Occipital lobe (tissue), 2 donors: ENCODE data around the gene MACROD1. TPM values are rescaled to one million over a fixed set of nuclear protein-coding genes. Genes with fewer than 3 reads are reported as not detected.

Experiments
- DNase-seq: peaks from one replicate; lab custom pipeline; 2025; lab: John Stamatoyannopoulos, UW
- total RNA-seq: library from RNA; depleted of rRNA; stranded (reverse); fragments of >200 nt; gene quantifications from one replicate; pipeline ENCODE4 v1.2.3, GENCODE V29; 2014

Gene MACROD1
- total RNA-seq, 1 donor from 2014 or later: 16.2 TPM

DNA sequence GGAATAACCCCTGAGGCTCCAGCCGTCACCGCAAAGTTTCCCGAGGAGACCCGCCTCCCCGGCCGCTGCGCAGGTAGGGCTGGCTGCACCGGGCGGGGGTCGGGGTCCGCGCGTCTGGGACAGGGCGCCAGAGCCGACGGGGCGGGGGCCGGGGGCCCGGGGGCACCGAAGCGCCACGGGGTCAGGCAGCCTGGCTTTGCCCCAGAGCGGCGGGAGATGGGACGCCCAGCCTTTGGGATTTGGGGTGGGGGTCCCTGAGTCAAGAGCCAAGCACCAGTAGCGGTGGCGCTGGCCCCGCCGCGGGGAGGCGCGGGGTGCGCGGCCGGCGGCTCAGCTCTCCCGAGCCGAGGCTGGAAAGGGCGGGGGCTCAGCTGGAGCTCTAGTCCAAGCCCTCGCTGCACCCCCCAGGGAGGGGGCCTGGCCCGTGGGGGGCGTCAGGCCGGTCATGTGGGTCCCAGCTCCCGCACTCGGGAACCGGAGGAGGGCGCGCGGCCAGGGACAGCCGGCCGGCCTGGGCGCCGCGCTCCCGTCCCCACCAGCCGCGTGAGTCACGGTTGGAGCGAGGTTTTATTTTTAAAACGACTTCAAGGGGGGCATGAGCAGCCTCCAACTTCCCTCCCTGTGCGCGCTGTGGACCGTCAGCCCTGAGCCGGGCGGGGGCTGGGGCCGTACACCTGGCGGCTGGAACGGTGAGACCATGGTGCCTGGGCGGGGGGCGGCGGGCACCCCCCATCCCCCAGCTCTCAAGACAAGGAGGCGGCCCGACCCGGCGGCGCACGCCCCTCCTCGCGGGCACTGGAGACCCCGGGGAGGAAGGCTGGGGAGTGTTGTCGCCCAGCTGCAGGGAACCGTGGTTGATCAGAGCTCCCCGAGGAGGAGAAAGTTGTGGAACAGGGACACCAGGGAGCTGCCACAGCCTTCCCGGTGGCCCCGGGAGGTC is 129.6 kb downstream of the MACROD1 start:
- DNase-seq: peak; percentile 39

DNA sequence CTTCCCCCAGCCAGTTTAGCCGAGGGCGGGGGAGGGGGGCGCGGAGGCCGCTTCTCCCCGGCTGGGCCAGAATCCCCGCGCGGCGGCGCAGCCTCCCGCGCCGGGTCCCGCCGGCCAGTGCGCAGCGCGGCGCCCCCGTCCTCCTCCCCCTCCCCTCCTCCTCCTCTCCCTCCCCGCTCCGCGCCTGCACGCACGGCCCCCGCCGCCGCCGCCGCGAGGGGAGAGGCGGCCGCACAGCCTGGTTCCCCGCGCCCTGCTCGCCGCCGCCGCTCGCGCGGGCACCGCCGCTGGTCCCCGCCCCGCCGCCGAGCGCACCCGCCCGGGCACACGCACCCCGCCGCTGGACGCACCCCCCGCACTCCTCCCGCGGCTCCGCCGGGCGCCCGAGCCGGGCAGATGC is 130.3 kb downstream of the MACROD1 start, which contains the start of gene FLRT1:
Gene FLRT1, plus strand, starts transcription at position 356 of the 400 bp plus-strand sequence. CDS start 80,337 bp downstream, outside the sequence.
- no peak for DNase-seq

DNA sequence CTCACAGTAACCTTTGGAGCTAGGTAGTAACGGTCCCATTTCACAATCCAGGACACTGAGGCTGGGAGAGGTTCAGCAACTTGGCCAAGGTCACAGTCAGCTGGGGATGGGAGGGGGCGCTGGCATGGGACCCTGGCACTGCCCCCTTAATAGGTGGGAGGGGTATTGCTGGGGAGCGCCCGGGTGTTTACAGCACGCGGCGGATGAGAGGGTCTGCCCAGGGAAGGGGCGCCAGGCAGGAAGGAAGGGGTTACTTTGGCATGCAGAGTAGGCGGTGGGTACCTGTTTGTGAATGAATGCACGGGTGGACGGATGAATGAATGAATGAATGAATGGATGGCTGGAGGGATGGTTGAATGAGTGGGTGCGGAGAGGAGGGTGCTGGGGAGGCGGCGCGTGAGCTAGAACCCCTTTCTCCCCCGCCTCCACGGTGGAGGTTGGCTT is 130.8 kb downstream of the MACROD1 start:
- DNase-seq: no peak

DNA sequence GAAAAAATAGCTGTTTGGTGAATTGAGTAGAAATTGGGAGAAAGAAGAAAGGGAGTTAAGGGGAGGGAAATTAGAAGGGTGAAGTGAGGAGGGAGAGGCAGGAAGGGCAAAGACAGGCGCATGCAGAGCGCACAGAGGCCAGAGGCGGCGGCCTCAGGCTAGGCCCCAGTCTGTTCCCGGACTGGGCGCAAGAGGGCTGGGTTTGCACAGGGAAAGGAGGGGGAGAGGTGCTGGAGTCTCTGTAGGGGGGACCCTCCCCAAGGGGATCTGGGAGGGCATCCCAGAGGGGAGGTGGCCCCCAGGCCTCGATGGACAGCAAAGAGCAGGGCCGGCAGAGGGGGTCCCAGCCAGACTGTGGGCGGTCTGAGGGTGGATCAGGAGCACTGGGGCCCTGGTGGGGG is 131.5 kb downstream of the MACROD1 start:
- DNase-seq: no peak

DNA sequence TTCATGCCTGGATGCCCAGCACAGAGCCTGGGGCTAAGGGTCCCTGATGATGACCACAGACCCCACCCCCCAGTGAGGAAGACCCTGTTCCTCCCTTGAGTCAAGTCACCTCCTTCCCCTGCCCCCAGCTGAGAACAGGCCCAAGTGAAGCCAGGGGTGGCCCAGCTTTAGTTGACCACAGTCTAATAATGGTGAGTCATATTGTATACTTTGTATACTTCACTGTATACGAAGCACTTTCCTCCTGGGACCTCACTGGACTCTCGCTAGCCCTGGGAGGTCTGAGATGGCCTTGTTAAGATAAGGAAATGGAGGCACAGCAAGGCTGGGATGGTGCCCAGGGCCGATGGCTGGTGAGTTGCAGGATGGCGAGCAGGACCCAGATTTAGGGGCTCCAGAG is 133.9 kb downstream of the MACROD1 start:
- DNase-seq: no peak

DNA sequence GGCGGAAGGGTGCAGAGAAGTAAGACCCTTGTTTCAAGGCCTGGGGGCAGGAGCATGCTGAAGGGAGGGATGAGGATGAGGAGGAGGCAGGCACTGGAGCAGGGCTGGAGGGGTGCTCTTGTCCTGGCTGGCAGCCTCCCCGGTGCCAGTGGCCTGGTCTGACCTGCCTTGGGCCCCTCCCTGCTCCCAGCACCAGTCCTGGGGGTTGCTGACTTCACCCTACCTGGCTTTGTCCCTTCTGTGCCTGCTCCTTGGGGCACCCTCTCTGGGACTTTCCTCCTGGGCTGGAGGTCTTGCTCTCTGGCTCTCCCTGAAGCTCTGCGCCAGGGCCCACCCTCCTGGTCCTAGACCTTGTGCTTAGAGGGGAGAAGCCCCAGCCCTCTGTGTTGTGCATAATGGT is 134.9 kb downstream of the MACROD1 start:
- DNase-seq: no peak

DNA sequence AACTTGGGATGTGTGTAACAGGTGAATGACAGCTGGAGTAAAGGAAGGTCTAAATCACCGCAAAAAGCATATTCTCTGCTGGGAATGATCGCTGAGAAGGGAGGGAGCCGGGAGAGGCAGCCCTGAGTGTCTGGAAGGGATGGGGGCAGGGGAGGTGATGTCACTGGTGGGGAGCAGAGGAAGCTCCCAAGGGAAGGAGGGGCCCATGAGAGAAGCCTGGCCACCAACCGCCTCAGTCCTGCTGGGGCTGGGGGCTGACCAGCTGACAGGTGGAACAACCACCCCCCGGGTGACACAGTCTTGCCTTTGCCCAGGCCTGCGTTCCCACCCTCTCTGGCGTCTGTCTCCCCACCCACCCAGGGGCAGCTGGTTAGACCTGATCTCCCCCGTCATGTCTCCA is 136.1 kb downstream of the MACROD1 start:
- no peak for DNase-seq

DNA sequence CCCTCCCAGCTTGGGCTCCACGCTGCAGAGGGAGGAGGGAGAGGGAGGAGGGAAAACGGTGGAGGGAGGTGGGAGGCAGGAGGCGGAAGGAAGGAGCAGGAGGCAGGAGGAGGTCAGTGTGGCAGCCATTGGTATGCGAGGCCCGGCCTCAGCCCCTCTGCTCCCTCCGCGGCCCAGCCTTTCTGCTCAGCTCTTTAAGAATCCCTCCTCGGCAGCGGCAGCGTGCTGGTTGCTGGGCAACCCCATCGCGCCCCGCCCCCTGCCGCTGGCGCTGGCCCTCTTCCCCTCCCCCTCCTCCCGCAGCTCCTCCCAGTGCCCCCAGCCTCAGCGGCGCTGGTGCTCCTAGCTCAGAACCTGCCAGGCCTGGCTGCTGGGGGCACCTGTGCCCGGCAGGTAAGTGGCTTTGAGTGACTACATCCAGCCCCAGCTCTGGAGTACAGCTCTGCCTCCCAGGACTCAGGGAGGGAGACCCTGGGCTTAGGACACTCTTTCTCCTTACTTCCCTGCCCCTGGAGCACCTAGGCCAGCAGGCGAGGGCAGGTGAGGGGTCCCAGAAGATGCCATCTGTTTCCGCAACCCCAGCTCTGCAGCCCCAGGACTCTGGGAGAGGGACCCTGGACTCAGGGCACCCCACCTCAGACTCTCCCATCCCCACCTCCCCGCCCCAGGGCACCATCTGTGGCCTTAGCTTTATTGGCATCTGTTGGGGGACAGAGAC is 137.4 kb downstream of the MACROD1 start:
- DNase-seq: no peak

DNA sequence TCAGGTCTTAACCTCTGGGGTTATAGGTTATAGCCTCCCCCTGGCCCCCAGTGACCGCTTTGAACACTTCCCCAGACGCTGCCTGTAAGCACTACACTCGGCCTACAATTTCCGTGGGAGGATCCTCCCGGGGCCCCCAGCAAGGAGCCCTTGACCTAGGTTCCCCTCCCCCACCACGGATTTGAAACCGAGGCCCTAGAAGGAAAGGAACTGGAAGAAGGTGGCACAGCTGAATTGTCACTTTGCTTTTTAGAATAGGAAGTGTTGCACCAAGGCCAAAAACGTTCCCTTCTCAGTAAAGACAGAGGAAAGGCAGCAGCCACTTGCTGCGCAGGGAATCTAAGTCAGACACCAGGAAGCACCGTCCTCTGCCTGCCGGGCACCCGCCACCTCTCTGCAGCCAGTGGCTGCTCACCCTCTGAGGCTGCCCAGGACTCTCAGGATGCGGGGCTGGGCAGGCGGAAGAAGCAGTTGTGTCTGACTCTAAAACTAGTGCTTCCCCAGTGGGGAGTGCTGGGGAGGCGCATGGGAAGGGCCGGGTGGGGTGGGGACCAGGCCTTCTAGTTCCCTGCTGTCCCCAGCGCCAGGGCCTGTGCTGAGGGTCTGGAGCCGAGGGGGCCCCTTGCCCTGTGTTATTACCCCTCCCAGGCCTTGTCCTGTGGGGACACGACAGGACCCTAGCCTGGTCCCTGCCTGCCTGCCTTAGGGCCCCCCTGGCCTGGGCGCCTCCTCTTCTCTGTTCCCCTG is 138.1 kb downstream of the MACROD1 start:
- DNase-seq: no peak

DNA sequence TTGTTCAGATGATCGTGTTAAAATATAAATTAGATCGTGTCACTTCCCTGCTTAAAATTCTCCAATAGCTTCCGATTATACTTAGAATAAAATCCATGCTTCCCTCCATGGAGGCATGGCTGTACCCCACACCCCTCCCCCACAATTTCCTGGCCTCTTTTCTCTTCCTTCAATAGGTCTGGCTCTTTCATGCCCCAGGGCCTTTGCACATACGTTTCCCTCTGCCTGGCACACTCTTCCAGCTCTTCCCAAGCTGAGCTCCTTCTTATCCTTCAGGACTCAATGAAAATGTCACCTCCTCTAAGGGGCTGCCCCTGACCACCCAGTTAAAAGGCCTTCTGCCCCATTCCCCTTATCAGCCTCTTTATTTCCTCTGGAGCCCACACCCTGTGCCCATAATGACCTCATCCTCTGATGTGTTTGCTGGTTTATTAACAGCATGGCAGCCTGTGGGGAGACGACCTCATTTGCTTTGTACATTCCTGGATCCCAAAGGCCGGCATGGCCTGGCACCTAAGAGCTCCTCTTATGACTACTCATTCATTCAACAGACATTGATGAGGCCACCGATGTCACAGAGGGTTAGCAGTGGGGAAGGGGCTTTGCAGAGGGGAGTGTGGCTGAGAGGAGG is 139.2 kb downstream of the MACROD1 start:
- DNase-seq: no peak

DNA sequence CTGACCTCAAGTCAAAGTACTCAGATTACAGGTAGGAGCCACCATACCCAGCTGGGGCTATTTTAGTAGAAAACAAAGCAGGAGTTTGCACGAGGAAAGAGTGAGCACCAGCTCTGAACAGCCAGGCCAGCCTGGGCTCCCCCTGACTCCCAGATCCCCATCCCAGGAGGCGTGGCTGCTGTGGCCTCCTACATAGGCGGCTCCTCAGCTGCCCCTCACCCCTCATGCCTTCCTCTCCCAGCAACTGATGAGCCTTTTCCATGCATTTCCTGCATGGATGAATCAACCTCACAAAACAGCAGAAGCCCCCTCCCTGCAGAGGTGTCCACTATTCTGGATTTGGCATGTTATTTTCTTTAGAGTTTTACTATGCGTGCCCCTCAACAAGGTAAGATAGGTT is 140.7 kb downstream of the MACROD1 start:
- no peak for DNase-seq

DNA sequence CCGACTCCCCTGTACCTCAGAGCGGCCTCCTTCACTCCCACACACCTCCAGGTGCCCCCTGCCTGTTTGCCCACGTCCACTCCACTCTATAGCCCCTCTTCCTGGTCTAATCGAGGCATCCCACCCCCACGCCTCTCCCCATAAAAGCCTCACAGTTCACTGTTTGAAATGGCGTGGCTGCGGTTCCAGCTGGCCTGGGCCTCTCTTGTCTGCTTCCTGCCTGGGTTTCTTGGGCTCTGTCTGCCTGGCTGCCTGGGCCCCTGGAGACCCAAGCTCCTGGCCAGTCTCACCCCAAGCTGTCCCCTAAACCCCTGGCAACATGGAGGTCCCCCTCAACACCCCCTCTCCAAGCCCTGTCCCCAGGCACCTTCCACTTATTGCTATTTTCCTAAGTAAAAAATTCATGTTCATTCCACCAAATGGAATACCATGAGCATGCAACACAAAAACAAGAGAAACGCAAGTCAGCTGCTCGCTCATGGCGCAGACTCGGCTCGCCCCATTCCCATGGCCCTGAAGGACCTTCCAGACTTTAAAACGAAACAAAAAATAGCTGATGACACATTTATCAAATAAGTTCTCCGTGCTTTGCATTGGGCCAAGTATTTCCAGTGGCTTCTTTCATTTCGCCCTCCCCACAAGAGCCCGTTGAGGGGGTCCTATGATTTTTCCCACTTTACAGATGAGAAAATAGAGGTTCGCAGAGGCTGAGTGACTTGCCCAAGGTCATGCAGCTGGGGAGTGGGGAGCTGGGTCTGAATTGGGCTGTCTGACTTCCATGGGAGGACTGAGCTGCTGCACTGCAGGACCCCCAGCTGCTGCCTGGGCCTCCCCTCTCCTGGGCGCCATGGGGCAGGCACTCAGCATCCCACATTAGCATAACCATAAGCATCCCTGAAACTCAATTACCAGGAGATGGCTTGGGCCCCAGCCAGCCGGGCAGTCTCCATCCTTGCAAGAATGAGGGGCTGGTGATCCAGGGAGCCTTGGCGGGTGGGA is 141.9 kb downstream of the MACROD1 start:
- DNase-seq: no peak

DNA sequence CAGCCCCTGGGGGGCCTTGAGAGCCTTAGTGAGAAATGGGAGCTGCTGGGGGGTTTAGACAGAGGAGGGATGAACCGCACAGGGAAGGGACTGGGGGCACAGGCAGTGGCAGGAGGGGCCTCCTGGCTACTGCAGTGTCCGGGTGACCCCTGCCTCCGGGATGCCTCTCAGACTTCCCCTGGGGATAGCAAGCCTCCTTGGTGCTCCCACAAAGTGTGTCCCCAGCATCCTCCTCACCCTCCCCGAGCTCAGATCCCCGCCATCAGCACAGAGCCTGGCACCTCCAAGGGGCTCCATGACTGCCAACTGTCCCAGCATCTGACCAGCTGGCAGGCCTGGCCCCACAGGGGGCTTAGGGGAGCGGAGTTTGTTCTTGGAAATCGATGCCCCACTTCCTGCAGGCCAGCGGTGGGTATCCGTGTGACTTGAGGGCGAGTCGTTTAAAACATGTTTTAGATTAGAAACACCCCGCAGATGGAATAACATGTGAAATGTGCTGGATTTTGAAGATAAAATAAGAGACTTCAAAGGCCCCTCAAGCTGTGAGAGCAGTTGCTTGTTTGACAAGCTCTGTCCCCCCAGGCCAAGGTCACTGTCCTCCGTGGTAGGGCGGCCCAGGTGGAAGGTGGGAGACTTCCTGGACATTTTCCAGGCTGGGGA is 143.7 kb downstream of the MACROD1 start:
- no peak for DNase-seq

DNA sequence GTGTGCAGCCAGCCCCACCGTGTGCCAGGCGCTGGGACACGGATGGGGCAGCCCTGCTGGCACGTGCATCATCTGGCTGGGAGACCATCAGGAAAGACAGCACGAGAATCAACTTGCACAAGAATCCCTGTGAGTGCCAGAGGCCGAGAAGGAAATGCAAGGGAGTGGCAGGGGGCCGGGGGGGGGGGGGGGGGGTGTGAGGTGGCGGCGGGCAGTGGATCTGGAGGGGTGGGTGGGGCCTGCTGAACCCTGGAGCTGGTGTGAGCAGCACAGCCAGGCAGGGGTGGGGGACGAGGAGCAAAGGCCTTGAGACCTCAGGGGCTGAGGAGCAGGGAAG is 144.2 kb downstream of the MACROD1 start:
- no peak for DNase-seq

DNA sequence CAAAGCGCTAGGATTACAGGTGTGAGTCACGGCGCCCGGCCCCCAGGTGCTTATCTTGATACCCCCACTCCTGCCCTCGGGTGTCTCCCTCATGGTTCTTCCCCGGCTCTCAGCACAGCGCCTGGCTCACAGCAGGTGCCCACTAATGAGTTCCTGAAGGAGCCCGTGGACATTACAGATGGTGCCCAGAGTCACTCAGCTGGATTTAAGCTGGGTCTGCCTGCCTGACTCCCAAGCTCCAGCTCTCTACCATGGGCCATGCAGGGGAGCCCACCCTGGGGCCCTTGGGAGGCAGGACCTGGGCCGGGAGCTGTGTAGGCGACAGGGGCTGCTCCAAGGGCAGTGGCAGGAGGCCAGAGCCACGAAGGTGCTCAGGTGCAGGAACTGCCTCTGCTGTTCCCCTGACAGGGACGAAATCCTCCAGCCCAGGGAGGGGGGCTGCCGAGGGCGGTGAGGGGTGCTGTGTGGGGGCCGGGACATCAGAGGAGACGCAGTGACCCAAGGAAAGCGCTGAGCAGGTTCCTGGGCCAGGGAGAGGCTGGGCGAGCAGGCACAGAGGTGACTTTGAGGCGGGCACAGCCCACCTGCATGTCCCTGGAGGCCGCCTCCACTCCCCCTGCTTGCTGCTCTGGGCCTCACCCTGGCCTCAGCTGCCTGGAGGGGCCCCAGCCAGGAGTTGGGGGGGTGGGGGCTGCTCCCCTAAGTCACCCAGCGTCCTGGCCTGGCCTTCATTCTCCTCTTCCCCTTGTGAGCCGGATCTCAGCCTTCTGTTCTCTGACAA is 144.7 kb downstream of the MACROD1 start:
- no peak for DNase-seq

DNA sequence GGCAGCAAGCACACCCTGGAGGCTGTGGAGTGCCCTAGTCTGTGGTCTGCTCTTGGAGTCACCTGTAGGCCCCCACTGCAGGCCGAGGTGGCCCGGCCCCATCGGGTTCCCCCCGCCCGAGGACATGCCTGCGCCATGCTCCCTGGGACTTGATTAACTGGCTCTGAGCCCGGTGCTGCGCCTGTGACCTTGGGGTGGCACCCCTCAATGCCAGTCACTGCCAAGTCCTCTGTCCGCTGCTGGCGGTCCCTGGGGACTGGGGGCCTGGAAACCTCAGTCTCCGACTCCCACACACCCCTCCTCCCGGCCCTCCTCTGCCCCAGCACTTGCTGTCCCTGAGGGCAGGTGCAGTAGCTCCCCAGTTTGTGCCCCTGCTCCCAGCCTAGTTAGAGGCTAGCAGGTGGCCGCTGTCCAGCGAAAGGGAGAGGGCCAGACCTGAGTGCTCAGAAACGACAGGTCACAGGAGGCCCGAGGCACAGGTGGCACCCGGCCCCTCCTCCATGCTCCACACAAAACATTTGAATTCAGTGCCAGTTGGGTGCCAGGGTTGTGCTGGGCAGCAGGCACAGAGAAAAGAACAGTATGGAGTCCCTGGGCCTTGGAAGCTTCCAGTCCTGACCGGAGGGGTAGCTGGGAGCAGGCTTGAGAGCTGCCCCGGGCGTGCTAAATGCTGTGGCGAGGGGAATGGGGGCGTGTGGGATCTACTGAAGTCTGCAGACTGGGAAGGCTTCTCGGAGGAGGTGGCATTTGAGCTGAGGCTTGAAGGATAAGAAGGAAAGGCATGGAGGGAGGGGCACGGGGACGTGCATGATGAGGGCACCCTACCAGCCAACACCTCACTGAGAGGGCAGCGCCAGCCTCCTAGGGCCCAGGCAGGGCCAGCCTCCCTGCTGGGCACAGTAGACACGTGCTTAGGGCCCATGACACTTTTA is 146.5 kb downstream of the MACROD1 start:
- DNase-seq: no peak

DNA sequence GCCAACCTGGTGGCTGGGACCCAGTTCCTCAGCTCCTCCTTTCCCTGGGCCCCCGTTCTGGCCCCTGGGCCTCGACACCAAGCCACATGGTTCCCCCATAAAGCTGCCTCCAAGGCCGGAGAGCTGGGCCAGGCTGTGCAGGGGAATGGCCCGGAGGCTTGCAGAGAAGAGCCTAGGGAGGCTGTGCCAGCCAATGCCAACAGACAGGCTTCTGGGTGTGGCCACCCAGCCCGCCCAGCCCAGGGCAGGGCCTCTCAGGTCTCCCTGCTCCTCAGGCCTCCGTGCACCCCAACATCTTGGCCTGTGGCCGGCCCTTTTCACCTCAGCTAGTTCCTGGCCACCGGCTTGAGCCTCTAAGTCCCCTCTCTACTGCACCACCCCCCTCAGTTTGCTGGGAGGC is 147.6 kb downstream of the MACROD1 start:
- no peak for DNase-seq

DNA sequence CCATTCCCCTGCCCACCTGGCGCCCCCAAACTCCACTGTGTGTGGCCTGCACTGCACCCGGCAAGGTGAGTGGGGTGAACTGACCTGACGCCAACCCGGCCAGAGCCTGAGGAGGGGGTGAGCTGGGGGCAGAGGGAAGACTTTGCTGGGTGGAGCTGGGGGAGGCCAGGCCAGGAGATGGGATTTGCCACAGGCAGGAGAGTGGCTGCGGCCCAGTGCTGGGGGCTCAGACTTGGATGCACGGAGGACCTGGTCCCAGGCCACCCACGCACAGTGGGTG is 148.0 kb downstream of the MACROD1 start:
- no peak for DNase-seq
